SIG-M5 treated with dmso at 0.1 percent for 504 hours (cell line): ENCODE data around the gene KCNMA1.

Experiments used
- DNase-seq: peaks from one replicate; lab custom pipeline; 2025; ENCODE audit not compliant: unreplicated experiment; lab: John Stamatoyannopoulos, UW

The KCNMA1 gene

GRCh38 chr10:77313066-77313750 lies 324.4 kb downstream of the KCNMA1 start:
- no peak for DNase-seq

- no peak for DNase-seq
These were observed 326.4 kb downstream of the KCNMA1 start for GRCh38 chr10:77311186-77311585.

- DNase-seq, result no peak
These were observed 327.2 kb downstream of the KCNMA1 start for GRCh38 chr10:77310288-77310840.

GRCh38 chr10:77309509-77309908 lies 328.1 kb downstream of the KCNMA1 start:
- DNase-seq, result no peak

GRCh38 chr10:77309092-77309491 lies 328.5 kb downstream of the KCNMA1 start:
- DNase-seq, result no peak

GRCh38 chr10:77308084-77308732 lies 329.4 kb downstream of the KCNMA1 start:
- no peak for DNase-seq

- DNase-seq, result no peak
These were observed 330.9 kb downstream of the KCNMA1 start for GRCh38 chr10:77306666-77307065.

- no peak for DNase-seq
These were observed 331.7 kb downstream of the KCNMA1 start for GRCh38 chr10:77305650-77306632.

GRCh38 chr10:77304192-77304591 lies 333.4 kb downstream of the KCNMA1 start:
- DNase-seq, result no peak

GRCh38 chr10:77301305-77301730 lies 336.3 kb downstream of the KCNMA1 start:
- no peak for DNase-seq

GRCh38 chr10:77300682-77301302 lies 336.8 kb downstream of the KCNMA1 start:
- DNase-seq, result no peak

- no peak for DNase-seq
These were observed 338.3 kb downstream of the KCNMA1 start for GRCh38 chr10:77299320-77299719.

- DNase-seq, result no peak
These were observed 340.2 kb downstream of the KCNMA1 start for GRCh38 chr10:77297393-77297739.

- DNase-seq, result no peak
These were observed 340.8 kb downstream of the KCNMA1 start for GRCh38 chr10:77296534-77297392.

GRCh38 chr10:77293773-77294172 lies 343.8 kb downstream of the KCNMA1 start:
- DNase-seq, result no peak

- no peak for DNase-seq
These were observed 344.3 kb downstream of the KCNMA1 start for GRCh38 chr10:77293347-77293746.

- no peak for DNase-seq
These were observed 345.8 kb downstream of the KCNMA1 start for GRCh38 chr10:77291596-77292505.

- no peak for DNase-seq
These were observed 347.0 kb downstream of the KCNMA1 start for GRCh38 chr10:77290528-77291155.
